H9 (cell line): ENCODE data around the gene ACOXL. TPM values are rescaled to one million over a fixed set of nuclear protein-coding genes. Genes with fewer than 3 reads are reported as not detected.

Experiments used
- DNase-seq: peaks from one replicate; pipeline ENCODE4 v3.0.0-alpha.2; 2017
- H2AFZ ChIP-seq: one replicate; pipeline ENCODE4 v1.6.1; 2013; ENCODE audit warnings: mild to moderate bottlenecking, low read length, control low read depth, moderate library complexity
- H2AK5ac ChIP-seq: 2 replicates; pipeline ENCODE4 v1.6.1; 2013; ENCODE audit warnings: low read length, control low read depth, mixed read lengths; ENCODE audit not compliant: insufficient read length
- H2BK120ac ChIP-seq: one replicate; pipeline ENCODE4 v1.6.1; 2013; ENCODE audit warnings: low read depth, mild to moderate bottlenecking, low read length, control low read depth, inconsistent platforms; ENCODE audit not compliant: poor library complexity, severe bottlenecking
- H2BK12ac ChIP-seq: 2 replicates; pipeline ENCODE4 v1.6.1; 2013; ENCODE audit warnings: low read length, control low read depth, mixed read lengths, low read depth; ENCODE audit not compliant: insufficient read length
- H2BK15ac ChIP-seq: 2 replicates; pipeline ENCODE4 v1.6.1; 2013; ENCODE audit warnings: low read depth, low read length, control low read depth
- H2BK20ac ChIP-seq: one replicate; pipeline ENCODE4 v1.6.1; 2013; ENCODE audit warnings: low read depth, mild to moderate bottlenecking, low read length, control low read depth, inconsistent platforms; ENCODE audit not compliant: poor library complexity, severe bottlenecking
- H2BK5ac ChIP-seq: 2 replicates; pipeline ENCODE4 v1.6.1; 2013; ENCODE audit warnings: low read length, control low read depth, mixed read lengths; ENCODE audit not compliant: insufficient read length
- H3K14ac ChIP-seq: 2 replicates; pipeline ENCODE4 v1.6.1; 2013; ENCODE audit warnings: low read length, control low read depth; ENCODE audit not compliant: insufficient read depth
- H3K18ac ChIP-seq: 2 replicates; pipeline ENCODE4 v1.6.1; 2013; ENCODE audit warnings: low read depth, mild to moderate bottlenecking, mixed read lengths, low read length, control low read depth; ENCODE audit not compliant: insufficient read length
- H3K23ac ChIP-seq: 2 replicates; pipeline ENCODE4 v1.6.1; 2013; ENCODE audit warnings: low read length, control low read depth, mixed read lengths, low read depth; ENCODE audit not compliant: insufficient read length
- H3K23me2 ChIP-seq: 2 replicates; pipeline ENCODE4 v1.6.1; 2013; ENCODE audit warnings: low read depth, mild to moderate bottlenecking, mixed read lengths, low read length, control low read depth; ENCODE audit not compliant: insufficient read length, poor library complexity, severe bottlenecking
- H3K27ac ChIP-seq: 2 replicates; pipeline ENCODE4 v1.5.1; 2013; ENCODE audit warnings: low read length, control low read depth, mixed read lengths, low read depth; ENCODE audit not compliant: insufficient read length
- H3K27me3 ChIP-seq: 2 replicates; pipeline ENCODE4 v1.6.1; 2013; ENCODE audit warnings: low read length, control low read depth, inconsistent platforms; ENCODE audit not compliant: insufficient read depth
- H3K4ac ChIP-seq: 2 replicates; pipeline ENCODE4 v1.6.1; 2013; ENCODE audit warnings: low read depth, mild to moderate bottlenecking, control low read depth, inconsistent platforms, low read length, moderate library complexity
- H3K4me1 ChIP-seq: 2 replicates; pipeline ENCODE4 v1.6.1; 2013; ENCODE audit warnings: low read length, control low read depth, inconsistent platforms; ENCODE audit not compliant: insufficient read depth
- H3K4me2 ChIP-seq: 2 replicates; pipeline ENCODE4 v1.6.1; 2013; ENCODE audit warnings: low read length, control low read depth, mixed read lengths; ENCODE audit not compliant: insufficient read length, insufficient read depth
- H3K56ac ChIP-seq: 2 replicates; pipeline ENCODE4 v1.6.1; 2013; ENCODE audit warnings: low read depth, mild to moderate bottlenecking, mixed read lengths, low read length, control low read depth; ENCODE audit not compliant: insufficient read length
- H3K79me1 ChIP-seq: 2 replicates; pipeline ENCODE4 v1.6.1; 2013; ENCODE audit warnings: low read depth, mild to moderate bottlenecking, moderate library complexity, low read length, control low read depth, inconsistent platforms; ENCODE audit not compliant: insufficient read depth, poor library complexity, severe bottlenecking
- H3K79me2 ChIP-seq: 2 replicates; pipeline ENCODE4 v1.6.1; 2013; ENCODE audit warnings: low read length, control low read depth, inconsistent platforms; ENCODE audit not compliant: insufficient read depth
- H3K9ac ChIP-seq: 2 replicates; pipeline ENCODE4 v1.6.1; 2013; ENCODE audit warnings: low read length, control low read depth, mixed read lengths; ENCODE audit not compliant: insufficient read length; ENCODE audit errors: extremely low read depth
- H3K9me3 ChIP-seq: one replicate; pipeline ENCODE4 v1.6.1; 2013; ENCODE audit warnings: low read depth, low read length, inconsistent platforms; ENCODE audit not compliant: control insufficient read depth
- H3T11ph ChIP-seq: one replicate; pipeline ENCODE4 v1.6.1; 2013; ENCODE audit warnings: mild to moderate bottlenecking, low read length, control low read depth, inconsistent platforms
- H4K20me1 ChIP-seq: one replicate; pipeline ENCODE4 v1.6.1; 2013; ENCODE audit not compliant: control insufficient read depth, insufficient read length, insufficient read depth
- H4K5ac ChIP-seq: 2 replicates; pipeline ENCODE4 v1.6.1; 2013; ENCODE audit warnings: low read depth, mild to moderate bottlenecking, mixed read lengths, low read length, control low read depth; ENCODE audit not compliant: insufficient read length
- H4K8ac ChIP-seq: replicated peaks from 2 replicates; pipeline ENCODE4 v1.6.1; 2013; ENCODE audit warnings: low read length, control low read depth, mixed read lengths, low read depth; ENCODE audit not compliant: insufficient read length
- H4K91ac ChIP-seq: 2 replicates; pipeline ENCODE4 v1.6.1; 2013; ENCODE audit warnings: low read depth, mild to moderate bottlenecking, moderate library complexity, mixed read lengths, low read length, control low read depth; ENCODE audit not compliant: insufficient read length
- H3K27ac Mint-ChIP-seq, 3 experiments: 2 replicates in 2 of 3; 3 replicates in 1 of 3; pipeline ENCODE4 v1.8.0; 2020 to 2021; ENCODE audit warnings: mixed read lengths in 3 of 3, mild to moderate bottlenecking in 1 of 3, moderate library complexity in 1 of 3
- H3K27me3 Mint-ChIP-seq: 2 replicates; pipeline ENCODE4 v1.8.0; 2021; ENCODE audit warnings: low read depth, mild to moderate bottlenecking, moderate library complexity, mixed read lengths
- H3K36me3 Mint-ChIP-seq, 3 experiments: 2 replicates in 2 of 3; 3 replicates in 1 of 3; pipeline ENCODE4 v1.8.0; 2020 to 2021; ENCODE audit warnings: low read depth in 3 of 3, mixed read lengths in 3 of 3; ENCODE audit not compliant: insufficient read depth in 1 of 3
- H3K4me1 Mint-ChIP-seq, 2 experiments: 2 replicates each; pipeline ENCODE4 v1.8.0; 2020; ENCODE audit warnings: mixed read lengths in 2 of 2
- H3K4me3 Mint-ChIP-seq, 2 experiments: 2 replicates in 1 of 2; 3 replicates in 1 of 2; pipeline ENCODE4 v1.8.0; 2020 to 2021; ENCODE audit warnings: mild to moderate bottlenecking in 2 of 2, mixed read lengths in 2 of 2, moderate library complexity in 1 of 2
- H3K9me3 Mint-ChIP-seq, 2 experiments: 2 replicates in 1 of 2; 3 replicates in 1 of 2; pipeline ENCODE4 v1.8.0; 2020; ENCODE audit warnings: mild to moderate bottlenecking in 2 of 2, mixed read lengths in 2 of 2, moderate library complexity in 1 of 2
- CTCF ChIP-seq: fragments of 200-600 bp; sonication (generic); conservative IDR thresholded peaks from 3 replicates; pipeline ENCODE4 v1.8.0; 2021; ENCODE audit warnings: antibody characterized with exemption, mild to moderate bottlenecking
- WGBS: extraction: QIAGEN DNeasy Blood & Tissue Kit; methylation state at CpG from one replicate; pipeline ENCODE4 v1.1.7; 2013; ENCODE audit warnings: missing lambda C conversion rate, low lambda C conversion rate, mixed read lengths; ENCODE audit not compliant: insufficient read length; ENCODE audit errors: extremely low coverage; 5-methylcytosine and 5-hydroxymethylcytosine counted together
- total RNA-seq: library from RNA; stranded (reverse); gene quantifications from 2 replicates; pipeline ENCODE4 v1.2.1, GENCODE V29; 2021

Gene ACOXL
- total RNA-seq, 1 experiment from 2014 or later = 37.6 TPM

- Histone ChIP-seq H3K23me2 (no peaks in the 10 kb centered on the region), H2AFZ (no peak overlapping the region), H3K79me2 (peaks cover 4% of the 10 kb centered on the region; the same call in 1 of the 2 replicates), H4K8ac (no peak overlapping the region), H4K5ac (no peak overlapping the region), H3K4ac (no peak overlapping the region), H2BK120ac (no peak overlapping the region), H2BK12ac (peak overlapping the region; percentile 3), H3K4me1 (peaks cover 33% of the 10 kb centered on the region), H3K9ac (no peak overlapping the region), H3K18ac (no peak overlapping the region), H2AK5ac (no peak overlapping the region), H3K27me3 (no peaks in the 10 kb centered on the region), H4K20me1 (no peaks in the 10 kb centered on the region), H3K27ac (no peak overlapping the region), H3K23ac (no peak overlapping the region), H4K91ac (no peak overlapping the region), H3T11ph (no peak overlapping the region), H3K79me1 (no peaks in the 10 kb centered on the region), H3K4me2 (no peak overlapping the region), H3K14ac (no peak overlapping the region; the same call in 1 of the 2 replicates), H2BK15ac (no peak overlapping the region), H2BK5ac (no peak overlapping the region), H3K9me3 (no peaks in the 10 kb centered on the region), H2BK20ac (no peak overlapping the region), H3K56ac (no peak overlapping the region)
- no peak overlapping the region for H3K4me3 Mint-ChIP-seq
- DNase-seq = no peak
- H3K27me3 Mint-ChIP-seq = no peaks in the 10 kb centered on the region; the same call in 1 of the 2 replicates
- H3K36me3 Mint-ChIP-seq = peaks cover 13 to 22% (median 21%) of the 10 kb centered on the region in 3 experiments; a peak in 6 of 7 replicates
- TF ChIP-seq CTCF = no peak
- no CpG with 5 or more reads among the region's 4 CpGs for WGBS
- H3K4me1 Mint-ChIP-seq = peaks cover 89% of the 10 kb centered on the region in 2 experiments
- no peaks in the 10 kb centered on the region for H3K9me3 Mint-ChIP-seq
- H3K27ac Mint-ChIP-seq = no peak overlapping the region; a peak in 1 of 7 replicates
These were observed 12.1 kb downstream of the ACOXL start for GRCh38 chr2:110744429-110744828.
